Stimulated activated CD4-positive, alpha-beta T cell treated with anti-CD3 and anti-CD28 coated beads, Interleukin-4, amount 100 ng/mL, for 48 hours (primary cell): ENCODE measurements around the gene KCNE2.

ENCODE experiments used
- DNase-seq, 2 donors: peaks; one replicate each; pipeline ENCODE4 v3.0.0-alpha.2; 2020; ENCODE audit warnings: low read depth in 2 of 2

The KCNE2 gene, protein sequence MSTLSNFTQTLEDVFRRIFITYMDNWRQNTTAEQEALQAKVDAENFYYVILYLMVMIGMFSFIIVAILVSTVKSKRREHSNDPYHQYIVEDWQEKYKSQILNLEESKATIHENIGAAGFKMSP

DNA sequence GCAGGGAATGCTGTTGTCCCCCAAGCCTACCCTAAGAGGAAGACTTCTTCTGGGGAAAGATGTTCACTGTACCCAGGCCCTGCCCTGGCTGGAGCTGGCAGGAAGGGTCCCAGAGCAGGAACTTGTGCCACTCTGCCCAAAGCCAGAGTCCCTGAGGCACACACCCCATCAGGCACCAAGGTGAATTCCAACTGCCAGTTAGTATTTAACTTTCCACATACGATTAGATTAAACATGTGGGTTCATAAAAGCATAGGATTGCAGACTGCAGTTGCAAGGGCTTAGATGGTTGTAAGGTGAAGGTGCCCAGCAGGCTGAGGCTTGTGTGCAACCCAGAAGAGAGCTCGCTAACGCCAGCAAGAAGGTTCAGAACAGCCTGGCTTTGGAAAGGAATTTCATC, at the start of gene KCNE2:
Gene KCNE2 (plus strand): TSS at position 274 of the 400 bp plus-strand sequence. CDS start 6,473 bp downstream, outside the sequence.
- DNase-seq, result no peak

DNA sequence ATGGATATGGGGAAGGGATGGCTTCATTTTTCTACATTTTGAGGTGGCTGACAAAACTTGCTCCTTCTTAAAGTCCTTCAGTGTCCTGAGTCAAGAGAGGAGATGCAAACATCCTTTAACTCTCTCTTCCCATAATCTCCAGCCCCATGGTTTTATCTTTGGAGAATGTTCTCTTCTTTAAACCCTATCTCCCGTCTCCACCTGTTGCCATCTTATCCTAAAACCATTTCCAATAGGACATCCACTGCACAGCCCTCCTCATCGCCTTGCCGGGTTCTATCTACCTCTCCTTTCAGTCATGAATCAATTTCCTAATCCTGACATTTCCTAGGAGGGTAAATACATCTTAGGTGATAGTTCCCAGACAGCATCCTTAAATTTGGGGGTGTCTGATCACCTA, 44.2 kb upstream of the KCNE2 start:
- DNase-seq, result no peak

DNA sequence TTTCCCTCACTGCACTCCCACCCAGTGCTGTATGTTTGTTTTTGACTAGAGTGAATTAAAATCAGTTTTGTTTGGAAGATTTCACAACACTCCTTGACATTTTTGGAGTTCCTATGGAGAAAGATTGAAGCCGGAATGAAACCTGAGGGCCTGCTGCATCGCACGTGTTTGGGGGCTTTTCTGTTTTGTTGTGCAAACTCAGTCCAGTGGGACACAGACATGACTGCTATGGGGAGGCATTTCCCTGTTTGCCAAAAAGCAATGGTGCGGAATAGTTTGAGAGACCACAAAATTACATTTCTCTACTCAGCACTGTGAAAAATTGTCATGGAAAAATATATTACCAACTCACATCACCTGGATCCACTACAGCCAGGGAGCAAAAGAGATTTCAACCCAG, 43.8 kb upstream of the KCNE2 start:
- DNase-seq, result no peak

DNA sequence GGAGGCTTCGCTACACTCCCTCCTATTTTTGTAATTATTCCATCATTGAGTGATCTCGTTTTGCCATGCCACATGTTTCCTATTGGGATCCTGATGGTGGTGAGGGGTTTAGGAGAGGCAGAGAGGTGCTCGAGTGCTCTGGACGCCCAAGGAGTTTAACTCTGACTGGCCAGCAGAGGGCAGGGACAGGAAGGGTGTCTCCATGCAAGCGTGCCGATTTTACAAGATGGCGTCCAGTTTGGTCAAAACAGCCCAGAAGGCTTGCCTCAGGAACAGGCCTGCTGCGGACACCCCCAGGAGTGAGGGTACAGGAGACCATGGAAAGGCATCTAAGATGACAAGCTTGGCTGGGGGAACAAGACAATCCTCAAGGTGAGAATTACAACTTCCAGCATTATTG, 33.8 kb upstream of the KCNE2 start:
- no peak for DNase-seq

DNA sequence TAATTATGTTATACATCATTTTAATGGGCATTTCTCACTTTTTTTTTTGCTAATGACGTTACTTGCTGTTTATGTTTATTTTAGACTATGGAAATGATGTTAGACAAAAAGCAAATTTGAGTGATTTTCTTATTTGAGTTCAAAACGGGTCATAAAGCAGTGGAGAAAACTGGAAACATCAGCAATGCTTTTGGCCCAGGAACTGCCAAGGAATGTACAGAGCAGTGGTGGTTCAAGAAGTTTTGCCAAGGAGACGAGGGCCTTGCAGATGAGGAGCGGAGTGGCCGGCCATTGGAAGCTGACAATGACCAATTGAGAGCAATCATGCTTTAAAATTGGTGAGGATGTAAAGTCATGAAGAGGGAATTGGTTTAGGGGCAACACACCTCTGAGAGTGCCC, 32.1 kb upstream of the KCNE2 start:
- DNase-seq, result no peak

DNA sequence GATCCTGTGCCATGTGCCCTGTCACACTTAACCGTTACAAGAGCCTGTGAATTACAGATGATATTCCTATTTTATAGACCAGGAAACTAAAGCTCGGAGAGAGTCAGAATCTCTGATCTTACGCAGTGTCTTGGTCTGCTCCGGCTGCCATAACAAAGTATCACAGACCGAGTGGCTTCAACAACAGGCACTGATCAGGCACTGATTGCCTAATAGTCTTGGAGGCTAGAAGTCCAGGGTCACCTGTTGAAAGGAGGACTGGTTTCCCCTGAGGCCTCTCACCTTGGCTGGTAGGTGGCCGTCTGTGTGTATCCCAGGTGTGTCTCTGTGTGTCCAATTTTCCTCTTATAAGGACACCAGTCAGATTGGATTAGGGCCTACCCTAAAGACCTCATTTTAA, 31.5 kb upstream of the KCNE2 start:
- no peak for DNase-seq

DNA sequence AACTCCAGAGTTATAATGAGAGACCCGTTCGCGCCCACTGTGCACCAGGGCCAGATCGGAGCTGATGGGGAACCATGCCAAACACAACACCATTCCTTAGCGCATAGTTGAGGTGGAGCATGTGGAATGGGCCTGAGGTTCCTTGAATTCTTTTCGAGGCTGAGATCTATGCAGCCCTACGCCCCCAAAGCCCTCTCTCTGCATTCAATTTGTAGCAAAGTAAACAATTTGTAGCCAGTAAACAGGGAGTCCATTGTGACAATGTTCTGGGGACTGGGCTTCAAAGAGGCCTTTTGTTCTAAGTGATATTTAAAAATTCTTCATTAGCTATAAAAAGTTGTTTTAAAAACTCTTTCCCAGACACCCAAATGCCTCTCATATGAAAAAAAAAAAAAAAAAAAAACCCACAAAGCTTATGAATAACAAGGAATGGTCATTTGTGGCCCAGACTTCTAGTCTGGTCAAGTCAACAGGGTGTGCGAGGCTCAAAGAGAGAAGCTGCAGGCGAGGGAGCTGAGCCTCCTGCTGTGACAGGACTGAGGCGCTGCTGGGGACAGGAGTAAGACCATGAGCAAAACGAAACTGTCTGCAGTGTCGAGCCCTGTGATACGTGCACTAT, 30.6 kb upstream of the KCNE2 start:
- no peak for DNase-seq

DNA sequence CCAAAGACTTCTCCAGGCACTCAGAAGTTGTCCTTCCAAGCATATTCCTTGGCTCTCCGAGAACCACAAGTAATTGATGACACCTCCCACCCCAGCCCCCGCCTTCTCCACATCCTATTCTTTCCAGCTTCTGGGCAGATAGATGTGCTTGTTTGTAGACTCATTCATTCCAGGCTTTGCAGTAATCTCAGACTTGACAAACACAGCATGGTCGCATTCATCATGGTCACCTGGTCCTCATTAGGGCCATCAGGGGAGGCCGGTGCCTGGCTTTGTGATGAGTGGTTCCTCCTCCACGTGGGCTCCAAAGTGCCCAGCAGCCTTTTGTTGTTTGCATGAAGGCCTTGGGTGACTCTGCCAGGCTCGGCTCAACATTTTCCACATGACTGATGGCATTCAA, 28.5 kb upstream of the KCNE2 start:
- no peak for DNase-seq

DNA sequence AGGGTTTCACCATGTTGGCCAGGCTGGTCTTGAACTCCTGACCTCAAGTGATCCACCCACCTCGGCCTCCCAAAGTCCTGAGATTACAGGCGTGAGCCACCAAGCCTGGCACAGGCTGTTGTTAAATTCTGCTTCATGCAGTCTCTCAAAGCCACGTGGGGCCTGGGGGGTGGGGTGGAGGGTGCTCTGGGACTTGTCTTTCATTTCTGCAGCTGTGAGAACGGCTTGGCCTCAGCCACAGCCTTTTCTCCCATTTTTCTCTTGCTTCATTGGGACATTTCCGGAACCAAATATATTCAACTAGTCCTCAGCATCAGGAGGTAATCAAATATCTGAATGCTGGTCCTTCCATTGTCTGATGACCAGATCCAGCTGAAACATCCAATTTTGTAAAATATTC, 27.6 kb upstream of the KCNE2 start:
- no peak for DNase-seq

DNA sequence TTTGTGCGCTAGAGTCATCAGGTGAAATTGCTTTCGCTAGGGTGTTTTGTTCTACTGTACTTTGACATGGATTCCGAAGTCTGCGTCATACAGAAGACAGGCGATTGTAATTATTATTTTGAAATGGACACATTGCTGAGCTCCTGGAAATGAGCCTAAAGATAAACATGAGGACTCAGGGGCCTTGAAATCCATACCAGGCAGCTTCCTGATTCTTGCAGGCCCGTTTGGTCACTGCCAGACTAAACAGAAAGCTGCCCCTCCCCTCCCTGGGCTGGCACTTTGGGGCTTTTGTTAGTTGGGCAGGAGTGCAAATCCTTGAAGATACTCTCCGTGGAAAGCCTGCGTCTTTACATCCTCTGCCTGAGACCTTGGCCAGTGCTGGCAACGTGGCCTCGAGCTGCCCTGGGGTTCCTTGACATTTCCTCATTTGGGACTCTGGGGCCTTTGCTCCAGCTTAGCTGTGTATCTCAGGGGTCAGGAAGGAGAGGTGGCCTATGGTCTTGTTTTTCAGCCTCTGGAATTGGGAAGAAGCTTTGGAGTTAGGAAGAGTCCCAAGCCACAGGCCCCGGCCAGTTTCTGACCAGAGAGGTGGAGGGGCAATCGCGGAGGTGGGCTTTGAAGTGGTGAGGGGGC, 26.9 kb upstream of the KCNE2 start:
- no peak for DNase-seq

DNA sequence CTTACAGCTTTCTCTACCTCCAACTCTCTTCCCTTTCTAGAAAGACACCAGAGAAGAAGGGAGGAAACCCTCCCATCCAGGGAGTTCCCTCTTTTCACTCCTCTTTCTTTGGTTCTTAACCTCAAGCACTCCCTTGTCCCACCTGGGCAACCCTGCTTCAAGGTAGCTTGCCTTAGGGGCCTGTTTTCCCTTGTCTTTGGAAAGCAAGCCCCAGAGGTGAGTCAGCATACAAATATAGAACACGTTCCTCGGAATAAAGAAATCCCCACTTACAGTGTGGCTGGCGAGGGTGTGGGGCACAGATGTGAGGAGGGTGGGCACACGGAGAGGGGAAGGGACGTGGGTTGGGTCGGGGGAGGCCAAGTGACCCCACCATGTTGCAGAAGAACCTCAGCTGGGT, 26.1 kb upstream of the KCNE2 start:
- no peak for DNase-seq

DNA sequence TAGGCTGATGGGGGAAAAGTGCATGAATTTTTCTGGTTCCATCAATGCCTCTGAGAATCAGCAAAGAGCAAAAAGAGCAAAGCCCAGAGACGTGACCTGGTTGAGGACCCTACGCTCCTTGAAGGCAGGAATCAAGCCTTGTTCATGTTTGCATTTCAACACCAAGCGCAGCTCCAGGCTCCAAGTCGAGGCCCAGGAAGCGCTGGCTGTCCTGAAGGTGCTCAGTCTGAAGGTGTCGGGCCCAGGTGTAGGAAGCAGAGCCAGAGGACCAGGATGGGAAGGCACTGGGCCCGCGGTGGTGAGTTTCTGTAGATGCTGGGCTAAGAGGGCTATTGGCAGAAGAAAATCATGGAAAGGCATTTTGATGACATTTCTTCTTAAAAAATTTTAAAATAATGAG, 25.6 kb upstream of the KCNE2 start:
- no peak for DNase-seq

DNA sequence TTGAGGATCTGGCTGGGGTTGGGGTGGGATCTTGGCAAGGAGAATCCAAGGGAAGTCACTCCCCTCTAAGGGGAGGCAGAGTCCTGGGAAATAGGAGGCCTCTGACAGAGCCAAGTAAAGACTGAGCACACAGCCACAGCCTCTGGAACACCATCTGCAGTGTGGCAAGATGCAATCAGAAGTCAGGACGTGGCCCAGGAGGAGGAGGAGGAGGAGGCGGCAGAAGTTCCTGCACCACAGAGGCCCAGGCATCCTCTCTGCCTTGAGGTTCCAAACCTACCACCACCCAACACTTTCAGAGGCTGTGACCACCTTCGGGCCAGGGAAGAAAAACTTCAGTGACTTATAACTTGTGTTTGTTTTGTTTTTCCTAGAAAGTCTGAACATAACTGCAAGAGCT, 23.7 kb upstream of the KCNE2 start:
- DNase-seq, result no peak

DNA sequence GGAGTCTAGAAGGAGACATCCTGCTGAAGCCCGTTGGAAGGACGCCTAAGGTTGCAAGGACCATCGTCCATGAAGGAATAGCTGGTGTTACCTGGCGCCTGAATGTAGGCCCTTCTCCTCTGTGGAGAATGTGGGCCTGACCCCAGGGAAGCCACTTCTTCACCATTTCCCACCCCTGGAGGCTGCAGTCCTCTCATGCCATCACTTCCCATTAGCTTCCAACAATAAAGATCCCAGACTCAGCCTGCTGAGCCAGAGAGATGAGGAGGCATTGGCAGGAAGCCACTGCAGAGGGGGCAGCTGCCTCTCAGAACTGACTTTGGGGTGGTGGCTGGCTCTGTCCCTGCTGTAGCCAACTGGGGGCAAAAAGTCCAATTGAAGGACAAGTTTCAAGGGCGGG, 21.3 kb upstream of the KCNE2 start:
- DNase-seq, result no peak

DNA sequence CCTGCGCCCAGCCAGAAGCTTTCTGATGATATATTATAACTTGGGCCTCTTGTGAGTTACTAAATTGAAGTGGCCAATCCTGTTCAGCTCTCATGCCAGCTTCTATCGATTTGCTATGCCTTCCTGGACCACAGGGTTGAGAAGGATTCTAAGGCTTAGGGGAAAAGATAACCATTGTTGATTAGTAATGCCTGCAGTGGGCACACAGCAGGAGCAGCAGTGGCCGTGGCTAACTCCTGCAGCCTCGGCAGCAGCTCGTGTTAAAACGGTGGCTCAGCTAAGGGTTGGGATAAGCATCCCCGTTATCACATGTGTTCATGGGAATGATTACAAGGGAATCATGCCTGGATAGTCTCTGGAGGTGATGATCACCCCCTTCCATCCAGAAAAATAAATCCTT, 20.5 kb upstream of the KCNE2 start:
- no peak for DNase-seq

DNA sequence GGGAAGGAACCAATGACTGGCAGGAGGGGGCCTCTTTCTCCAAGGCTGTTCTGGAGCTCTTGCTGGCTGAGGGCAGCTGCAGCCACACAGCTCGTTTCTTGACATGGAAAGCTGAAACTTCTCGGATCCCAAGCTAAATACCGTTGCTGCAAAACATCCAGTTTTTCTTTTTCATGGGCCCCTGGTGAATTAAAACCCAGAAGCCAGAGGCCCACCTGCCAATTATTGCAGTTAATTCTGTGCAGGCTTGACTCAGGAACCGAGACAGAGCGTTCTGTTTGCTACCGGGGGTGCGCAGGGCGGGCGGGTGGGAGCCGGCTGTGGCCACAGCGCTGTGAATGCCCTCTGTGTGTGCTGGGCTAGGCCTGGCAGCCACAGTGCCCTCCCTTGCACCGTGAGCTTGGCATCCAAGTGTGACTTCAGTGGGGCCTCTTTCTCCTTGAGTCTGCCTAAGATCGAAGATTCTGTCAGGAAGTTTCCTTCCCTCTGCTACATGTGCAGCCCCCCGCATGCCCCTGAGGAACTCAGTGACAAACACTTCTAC, 19.9 kb upstream of the KCNE2 start:
- DNase-seq, result no peak

DNA sequence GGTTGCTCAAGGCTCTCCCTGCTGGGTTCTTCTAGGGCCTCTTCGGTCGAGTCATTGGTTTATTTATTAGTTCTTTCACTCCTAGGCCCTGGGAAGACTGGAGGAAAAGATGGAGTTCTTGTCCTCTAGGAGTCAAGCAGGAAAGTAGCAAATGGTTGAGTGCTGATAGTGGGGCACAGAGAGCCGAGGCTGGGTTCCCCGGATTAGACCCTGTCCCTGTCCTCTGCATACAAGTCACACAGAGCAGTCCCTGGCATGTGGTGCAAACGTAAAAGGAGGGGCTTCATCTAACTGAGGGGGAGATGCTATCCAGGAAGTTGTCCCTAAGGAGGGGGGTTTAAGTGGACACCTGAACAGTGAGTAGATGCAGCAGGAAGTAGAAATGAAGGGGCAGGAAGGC, 19.2 kb upstream of the KCNE2 start:
- no peak for DNase-seq

DNA sequence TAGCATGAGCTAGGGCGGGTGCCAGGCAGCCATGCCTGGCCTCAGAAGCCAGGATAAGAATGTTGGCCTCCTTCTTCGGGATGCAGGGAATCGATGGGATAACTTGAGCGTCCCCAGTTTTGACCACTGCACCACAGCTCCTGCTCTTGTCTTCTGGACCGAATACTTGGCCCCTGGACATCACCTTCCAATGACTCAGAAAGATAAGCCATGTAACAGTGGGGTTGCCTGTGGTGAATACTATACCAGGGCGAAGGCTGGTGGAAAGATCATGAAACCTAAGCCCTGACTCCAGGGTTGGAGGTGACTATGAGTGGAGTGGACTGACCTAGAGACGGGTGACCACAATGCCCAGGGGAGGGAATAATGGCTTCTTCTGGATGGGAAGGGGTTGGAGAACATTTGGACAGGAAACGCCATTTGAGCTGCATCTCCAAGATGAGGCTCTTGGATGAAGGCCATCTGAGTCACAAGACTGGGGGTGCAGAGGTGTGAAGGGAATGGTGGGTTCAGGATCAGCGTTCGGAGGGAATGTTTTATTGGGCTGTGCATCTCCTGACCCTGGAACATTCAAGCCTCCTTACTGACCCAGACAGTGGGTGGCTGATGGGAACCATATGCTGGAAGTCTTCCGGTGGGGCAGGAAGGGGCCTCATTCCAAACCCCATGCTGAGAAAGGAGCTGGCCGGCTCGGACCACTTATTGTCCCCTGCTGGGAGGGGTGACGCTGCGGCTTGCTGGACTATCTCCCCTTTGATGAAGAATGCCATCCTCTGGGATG, 18.5 kb upstream of the KCNE2 start:
- no peak for DNase-seq

DNA sequence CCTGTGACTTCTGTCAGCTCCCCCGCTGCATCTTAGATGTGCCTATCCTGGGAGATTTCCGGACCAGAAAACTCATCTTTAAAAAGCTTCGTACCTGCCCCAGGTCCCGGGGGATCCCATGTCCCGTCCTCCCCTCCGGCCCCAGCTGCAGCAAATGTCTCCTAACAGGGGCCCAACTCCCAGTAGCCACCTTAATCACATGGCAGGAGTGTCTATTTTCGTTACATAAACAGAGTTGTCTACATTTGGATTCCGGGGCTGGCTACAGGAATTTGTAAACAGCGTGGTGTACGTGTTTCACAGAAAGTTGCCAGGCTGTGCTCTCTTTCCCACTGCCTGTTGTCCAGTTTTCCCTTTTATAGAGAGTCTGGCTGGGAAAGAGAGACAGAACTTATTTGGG, 17.9 kb upstream of the KCNE2 start:
- DNase-seq, result no peak

DNA sequence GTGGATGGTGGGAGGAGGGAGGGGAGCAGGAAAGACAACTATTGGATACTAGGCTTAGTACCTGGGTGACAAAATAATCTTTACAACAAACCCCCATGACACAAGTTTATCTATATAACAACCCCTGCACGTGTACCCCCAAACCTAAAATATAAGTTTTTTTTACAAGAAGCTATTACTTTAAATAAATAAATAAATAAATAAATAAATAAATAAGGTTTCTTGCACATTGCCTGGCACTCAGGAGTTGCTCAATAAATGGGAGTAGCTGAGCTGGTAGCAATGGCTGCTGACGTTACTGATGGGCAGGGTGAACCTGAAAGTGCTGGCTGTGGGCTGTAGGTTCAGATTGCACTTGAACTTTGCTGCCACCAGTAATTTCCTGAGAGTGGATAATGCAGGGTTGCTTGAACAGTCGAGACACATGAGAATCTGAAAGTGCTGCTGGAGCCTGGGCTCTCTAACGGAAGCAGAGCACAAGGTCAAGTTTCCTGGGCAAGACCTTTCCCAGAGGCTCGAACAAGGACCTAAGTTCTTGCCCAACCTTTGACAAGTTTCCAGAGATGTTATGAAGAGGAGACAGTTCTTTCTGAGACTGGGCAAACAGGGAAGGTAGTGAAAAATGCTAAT, 14.8 kb upstream of the KCNE2 start:
- no peak for DNase-seq

DNA sequence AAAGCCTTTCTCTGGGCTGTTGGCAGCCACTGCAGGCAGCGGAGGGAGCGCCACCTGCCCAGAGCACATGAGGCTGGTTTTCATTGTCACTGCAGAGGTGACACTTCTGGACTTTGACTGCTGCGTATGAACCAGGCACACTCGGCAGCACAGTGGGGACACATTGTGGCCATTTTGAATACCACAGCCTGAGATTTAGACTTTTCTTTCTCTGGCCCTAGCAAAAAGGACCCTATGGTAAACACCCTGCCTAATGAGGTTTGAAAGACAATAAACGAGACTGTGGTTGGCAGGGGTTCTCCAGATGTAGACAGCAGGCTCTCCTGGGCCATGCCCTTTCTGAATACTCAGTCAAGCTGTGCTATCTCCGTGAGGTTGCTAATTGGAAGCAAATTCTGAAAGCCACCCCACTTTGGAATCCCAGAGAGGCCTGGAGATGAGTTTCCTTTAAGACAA, 12.0 kb upstream of the KCNE2 start:
- DNase-seq, result peak; percentile 8 to 9

DNA sequence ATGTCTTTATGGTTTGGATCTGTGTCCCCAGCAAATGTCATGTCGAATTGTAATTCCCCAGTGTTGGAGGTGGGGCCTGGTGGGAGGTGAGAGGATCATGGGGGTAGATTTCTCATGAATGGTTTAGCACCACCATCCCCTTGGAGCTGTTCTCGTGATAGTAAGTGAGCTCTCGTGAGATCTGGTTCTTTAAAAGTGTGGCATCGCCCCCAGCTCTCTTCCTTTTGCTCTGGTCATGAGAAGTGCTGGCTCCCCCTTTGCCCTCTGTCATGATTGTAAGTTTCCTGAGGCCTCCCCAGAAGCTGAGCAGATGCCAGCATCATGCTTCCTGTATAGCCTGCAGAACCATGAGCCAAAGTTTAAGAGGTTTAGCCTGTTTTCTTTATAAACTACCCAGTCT, 11.2 kb upstream of the KCNE2 start:
- DNase-seq, result no peak
